Right ventricle myocardium inferior (tissue), 1 donor: ENCODE data around the gene ZBTB7C. TPM values are rescaled to one million over a fixed set of nuclear protein-coding genes. Genes with fewer than 3 reads are reported as not detected.
"Not testable (repeated sequence)": the region's sequence is repeated elsewhere in the genome, so short reads cannot be mapped to it uniquely, and the experiment has no call there.

ENCODE experiments used
- ATAC-seq: fragments of 200-7000 bp; cut with Tn5 transposase; one replicate; pipeline ENCODE4 v1.9.1; 2020; ENCODE audit warnings: mild to moderate bottlenecking, moderate library complexity
- DNase-seq: peaks from one replicate; pipeline ENCODE4 v3.0.0; 2021; ENCODE audit errors: missing footprints
- intact Hi-C: fragments of 100-400 bp; cut with DNase I; formaldehyde crosslinking; loops from one replicate; pipeline ENCODE4 v1.11.0; 2022
- total RNA-seq: library from RNA; stranded (reverse); fragmentation: NEBNext Ultra II Directional; extraction: Animal tissue kit (Norgen Biotek cat#: 25700); gene quantifications from one replicate; pipeline ENCODE4 v1.2.1, GENCODE V29; 2021
- donor health status: DM: no; HTN: yes; CAD: no; lungs with severe emphysema.

ZBTB7C gene
- total RNA-seq, 1 donor from 2014 or later: 3.2 TPM

DNA sequence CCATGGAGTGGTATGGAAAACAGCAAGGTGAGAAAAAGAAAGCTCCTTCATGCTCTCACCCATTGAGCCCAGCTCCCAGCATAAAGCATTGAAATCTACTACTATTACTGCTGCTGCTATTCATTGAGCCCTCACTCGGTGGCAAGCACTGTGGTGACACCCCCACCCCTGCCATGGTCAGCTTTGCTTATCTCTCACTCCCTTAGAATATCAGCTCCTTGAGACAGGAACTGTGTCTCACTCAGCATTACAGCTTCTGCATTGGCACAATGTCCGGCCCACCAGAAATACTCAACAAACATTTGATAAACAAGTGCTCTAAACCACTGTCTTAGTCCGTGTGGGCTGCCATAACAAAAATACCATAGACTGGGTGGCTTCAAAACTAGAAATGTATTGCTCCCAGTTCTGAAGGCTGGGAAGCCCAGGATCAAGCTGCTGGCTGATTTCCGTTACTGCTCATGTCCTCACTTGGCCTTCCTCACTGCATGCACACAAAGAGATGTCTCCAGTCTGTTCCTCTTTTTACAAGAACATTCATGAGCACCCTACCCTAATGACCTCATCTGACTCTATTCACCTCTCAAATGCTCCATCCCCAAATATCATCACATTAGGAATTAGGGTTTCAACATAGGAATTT is 116.3 kb downstream of the ZBTB7C start:
- intact Hi-C loops: no loop called here
- DNase-seq: no peak
- no peak for ATAC-seq

DNA sequence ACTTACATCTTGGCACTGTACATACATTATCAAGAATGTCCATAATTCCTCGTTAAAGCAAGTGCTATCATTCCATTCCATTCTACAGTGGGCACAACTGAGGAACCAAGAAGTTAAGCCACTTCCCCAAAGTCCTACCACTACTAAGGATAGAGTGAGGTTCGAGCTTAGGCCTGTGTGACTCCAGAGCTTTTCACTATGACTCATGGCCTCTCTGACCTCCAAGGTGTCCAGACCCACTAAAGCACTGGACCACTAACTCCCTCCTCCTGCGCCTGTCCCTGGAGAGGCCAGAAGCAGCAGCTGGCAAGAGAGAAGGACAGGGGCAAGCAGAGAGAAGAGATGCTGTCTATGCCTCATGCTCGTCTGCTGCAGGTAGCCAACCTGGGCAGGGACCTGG is 117.0 kb downstream of the ZBTB7C start:
- intact Hi-C loops: no loop called here
- DNase-seq: no peak
- ATAC-seq: no peak

DNA sequence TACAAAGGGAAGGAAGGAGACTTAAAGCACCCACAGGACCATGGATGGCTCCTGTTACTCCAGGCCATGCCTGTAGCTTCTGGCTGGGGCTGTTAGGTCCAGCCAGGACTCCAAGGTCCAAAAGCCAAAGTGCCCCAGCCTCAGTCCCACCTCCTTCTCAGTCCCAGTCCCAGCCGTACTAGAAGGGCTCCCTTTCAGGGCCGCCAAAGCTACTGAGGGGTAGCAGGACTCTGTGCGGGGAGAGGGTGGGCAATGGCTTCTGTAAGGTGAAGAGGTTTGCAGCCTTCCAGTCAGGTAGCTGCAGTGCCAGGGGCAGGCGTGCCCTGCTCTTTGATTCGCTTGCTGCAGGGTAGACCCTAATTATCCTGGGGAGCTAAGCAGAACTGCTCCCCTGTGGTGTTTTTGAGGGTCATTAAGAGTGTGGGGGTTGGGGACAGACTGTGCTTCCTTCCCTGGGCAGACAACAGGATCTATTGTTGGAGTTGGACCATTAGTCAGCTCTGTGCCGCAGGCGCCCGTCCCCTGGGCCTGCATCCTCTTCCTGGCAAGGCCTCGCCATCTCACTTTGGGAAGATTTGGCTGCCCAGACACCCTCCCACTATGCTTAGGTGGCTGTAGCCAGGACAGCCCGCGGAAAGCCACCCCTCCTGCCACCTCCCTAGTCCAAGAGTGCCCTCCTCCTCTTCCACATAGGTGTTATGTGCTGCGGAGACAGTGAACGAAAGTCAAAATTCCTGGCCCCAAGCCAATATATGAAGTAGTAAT is 118.8 kb downstream of the ZBTB7C start:
- DNase-seq (no peak), ATAC-seq (no peak)
- intact Hi-C loops: no loop called here

DNA sequence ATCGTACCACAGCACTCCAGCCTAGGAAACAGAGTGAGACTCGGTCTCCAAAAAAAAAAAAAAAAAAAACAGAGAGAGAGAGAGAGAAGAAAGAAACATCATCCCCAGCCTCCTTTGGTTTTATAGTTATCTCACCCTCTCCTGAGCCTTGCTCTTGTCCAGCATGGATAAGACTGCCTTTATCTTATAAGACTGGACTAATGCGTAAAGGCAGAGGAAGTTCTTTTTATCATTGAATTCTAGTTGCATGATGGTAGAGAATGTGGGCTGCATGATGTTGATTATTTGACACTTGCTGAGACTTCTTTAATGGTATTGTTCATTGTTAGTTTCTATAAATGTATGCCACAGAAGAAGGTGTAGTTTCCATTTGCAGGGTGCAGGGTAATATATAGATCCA is 124.4 kb downstream of the ZBTB7C start:
- DNase-seq (no peak), ATAC-seq (no peak)
- intact Hi-C loops: no loop called here

DNA sequence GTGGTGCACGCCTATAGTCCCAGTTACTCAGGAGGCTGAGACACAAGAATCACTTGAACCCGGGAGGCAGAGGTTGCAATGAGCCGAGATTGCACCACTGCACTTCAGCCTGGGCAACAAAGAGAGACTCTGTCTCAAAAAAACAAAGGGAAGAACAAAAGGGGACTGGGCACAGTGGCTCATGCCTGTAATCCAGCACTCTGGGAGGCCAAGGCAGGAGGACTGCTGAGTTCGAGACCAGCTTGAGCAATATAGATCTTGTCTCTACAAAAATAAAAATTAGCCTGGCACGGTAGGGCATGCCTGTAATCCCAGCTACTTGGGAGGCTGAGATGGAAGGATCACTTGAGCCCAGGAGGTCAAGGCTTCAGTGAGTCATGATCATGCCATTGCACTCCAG is 125.2 kb downstream of the ZBTB7C start:
- DNase-seq, intact Hi-C loops, ATAC-seq: not testable (repeated sequence)

DNA sequence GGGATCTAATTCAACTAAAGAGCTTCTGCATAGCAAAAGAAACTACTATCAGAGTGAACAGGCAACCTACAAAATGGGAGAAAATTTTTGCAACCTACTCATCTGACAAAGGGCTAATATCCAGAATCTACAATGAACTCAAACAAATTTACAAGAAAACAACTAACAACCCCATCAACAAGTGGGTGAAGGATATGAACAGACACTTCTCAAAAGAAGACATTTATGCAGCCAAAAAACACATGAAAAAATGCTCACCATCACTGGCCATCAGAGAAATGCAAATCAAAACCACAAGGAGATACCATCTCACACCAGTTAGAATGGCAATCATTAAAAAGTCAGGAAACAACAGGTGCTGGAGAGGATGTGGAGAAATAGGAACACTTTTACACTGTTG is 127.7 kb downstream of the ZBTB7C start:
- ATAC-seq, intact Hi-C loops, DNase-seq: not testable (repeated sequence)

DNA sequence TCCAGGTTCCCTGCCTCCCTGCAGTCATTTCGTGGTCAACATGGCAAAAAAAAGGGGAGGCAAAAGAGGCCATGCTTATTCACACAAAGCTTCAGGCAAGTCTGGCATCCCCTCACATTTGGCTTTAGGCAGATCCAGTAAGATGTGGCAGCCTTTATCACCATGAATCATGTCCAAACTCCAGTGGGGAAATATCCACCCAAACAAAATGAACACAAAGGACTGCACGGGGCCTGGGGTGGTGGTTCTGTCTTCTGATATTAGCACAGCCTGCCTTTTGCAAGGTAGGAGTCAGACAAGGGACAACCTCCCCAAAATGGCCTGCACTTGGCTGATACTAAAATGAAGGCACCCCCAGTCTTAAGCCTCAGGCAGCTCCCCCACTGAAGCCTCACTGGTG is 129.9 kb downstream of the ZBTB7C start:
- intact Hi-C loops: no loop called here
- ATAC-seq: no peak

DNA sequence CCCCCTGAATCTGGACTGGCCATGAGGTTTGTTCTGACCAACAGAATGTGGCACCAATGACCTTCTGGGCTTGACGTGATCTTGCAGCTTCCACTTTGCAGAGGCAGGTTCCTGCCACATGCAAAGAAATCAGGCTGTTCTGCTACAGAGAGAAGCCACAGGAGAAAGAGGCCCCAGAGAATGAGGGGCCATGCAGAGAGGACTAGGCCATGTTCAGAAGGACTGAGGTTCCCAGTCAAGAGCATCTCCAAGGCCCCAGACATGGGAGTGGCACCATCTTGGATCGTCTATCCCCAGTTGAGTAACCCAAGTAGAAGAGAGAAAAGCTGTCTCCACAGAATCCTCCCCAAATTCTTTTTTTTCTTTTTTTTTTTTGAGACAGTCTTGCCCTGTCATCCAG is 131.1 kb downstream of the ZBTB7C start:
- DNase-seq: no peak
- ATAC-seq: no peak
- intact Hi-C loops: no loop called here

More for the DNA sequence above, 129.9 kb downstream of the ZBTB7C start:
- no peak for DNase-seq

DNA sequence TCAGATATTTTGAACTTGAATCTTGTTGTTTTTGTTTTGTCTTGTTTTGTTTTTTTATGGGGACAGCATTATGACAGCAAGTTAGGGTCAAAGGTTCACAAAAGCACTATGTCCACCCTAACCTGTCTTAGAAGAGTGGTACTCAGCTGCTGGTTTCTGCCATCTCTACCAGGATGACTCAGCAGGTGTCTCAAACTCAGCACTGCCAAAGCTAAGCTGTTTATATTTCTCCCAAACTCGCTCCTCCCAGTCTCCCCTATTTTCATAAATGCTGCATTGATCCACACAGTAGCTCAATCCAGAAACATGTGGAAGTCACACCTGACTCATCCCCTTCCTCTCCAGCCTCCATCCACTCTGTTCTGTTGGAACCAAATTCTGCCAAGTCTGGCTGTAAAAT is 134.9 kb downstream of the ZBTB7C start:
- ATAC-seq (no peak), DNase-seq (no peak)
- intact Hi-C loops: no loop called here

DNA sequence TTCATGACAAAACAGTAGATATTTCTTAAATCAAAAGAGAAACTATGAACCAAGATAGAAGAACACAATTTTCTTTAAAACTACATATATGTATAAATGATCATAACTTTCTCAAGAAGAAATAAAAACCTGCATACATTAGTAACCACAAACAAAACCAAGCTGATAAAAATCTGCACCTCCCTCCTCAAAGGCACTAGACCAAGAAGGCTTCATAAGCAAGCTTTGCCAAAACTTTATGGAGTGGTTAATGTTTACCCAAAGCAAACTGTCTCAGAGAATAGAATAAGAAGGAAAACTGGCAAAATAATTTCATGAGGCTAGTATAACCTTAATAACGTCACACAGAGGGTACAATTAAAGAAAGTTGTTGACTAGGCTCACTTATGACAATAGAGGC is 138.3 kb downstream of the ZBTB7C start:
- intact Hi-C loops: no loop called here
- ATAC-seq: no peak
- DNase-seq: no peak

DNA sequence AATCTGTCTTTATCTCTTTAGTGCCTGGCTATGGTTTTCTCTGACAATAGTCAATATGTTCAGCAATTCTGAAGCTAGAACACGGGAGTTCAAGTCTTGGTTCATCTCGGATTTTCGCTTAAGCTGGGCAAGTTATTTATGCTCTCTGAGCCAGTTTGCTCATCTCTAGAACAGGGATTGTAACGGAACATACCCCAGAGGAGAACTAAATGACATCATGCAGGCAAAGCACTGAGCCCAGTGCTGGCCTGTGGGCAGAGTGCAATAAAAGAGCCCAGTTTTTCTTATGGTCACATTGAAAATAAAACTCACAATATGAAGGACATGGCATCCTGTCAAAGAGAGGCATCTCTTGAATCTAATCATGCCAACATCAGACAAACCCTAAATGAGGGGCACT is 143.9 kb downstream of the ZBTB7C start:
- DNase-seq (no peak), ATAC-seq (no peak)

DNA sequence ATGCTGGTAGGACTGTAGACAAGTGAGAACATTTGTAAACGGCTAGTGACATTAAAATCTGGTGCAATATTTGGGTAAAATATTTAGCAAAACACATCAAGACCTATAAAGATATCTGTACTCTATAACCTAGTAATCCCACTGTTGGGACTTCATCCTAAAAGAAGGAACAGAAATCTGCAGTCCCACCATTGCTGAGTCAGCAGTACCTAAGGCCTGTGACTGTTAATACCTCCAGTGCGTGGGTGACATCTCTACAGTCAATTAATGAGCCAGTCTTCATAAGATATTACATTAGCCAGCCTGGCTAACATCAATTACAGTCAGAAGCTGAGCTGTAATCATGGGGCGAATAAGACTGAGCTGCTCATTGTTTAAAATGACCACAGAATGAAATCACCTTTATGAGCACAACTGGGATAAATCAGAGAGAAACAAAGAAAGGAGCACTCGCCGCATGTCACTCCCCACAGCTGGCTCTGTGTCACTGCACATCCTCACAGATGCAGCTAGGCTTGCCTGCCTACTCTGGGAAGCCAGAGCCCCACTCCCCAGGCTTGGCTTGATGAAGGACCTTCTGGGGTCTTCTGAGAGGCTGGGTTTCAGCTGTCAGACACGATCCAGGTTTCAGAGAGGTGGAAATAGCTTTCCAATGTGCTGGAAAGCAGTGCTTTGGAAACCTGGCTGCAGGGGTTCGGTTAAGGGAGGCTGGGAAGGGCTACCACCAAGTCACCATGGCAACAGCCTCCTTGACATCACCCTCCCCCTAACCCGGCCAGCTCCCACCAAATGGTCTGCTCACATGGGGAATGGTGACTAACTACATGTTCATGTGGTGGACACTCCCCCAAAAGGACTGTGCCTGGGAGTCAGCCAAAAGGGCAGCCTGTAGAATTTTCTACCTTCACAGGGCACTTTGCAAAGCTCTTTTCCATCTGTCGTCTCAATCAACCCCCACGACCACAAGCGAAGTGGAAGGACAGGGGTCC is 145.0 kb downstream of the ZBTB7C start:
- no peak for ATAC-seq
- DNase-seq: no peak
- intact Hi-C loops: no loop called here

More for the DNA sequence above, 143.9 kb downstream of the ZBTB7C start:
- intact Hi-C loops: no loop called here

DNA sequence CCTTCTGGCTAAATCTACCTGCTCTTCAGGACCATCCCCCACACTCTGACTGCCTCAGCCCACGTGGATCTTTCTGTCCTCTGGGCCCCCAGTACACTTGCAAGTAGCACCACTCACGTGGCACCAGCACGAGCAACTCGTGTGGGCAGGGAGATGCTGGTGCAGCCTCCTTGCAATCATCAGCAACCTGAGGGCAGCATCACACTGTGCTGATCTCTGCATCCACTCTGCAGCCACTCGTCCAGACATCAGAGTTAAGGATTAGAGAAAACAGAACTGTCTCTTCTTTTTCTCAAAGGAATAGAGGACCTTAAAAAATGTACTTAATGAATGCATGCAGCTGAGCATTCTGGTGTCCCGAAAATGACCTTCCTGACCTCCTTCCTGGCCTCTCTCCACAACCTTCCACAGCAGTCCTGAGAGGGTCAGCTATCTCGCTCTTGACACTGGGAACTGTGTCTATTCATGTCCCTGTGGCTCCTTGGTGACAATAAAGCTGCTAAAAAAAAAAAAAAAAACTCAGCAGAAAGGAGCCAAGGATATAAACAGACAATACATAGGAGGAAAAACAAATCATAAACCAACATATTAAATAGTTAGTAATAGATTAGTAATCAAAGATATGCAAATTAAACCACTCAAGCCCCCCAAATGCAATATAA is 145.9 kb downstream of the ZBTB7C start:
- intact Hi-C loops: no loop called here
- DNase-seq (no peak), ATAC-seq (peak; percentile 44)

DNA sequence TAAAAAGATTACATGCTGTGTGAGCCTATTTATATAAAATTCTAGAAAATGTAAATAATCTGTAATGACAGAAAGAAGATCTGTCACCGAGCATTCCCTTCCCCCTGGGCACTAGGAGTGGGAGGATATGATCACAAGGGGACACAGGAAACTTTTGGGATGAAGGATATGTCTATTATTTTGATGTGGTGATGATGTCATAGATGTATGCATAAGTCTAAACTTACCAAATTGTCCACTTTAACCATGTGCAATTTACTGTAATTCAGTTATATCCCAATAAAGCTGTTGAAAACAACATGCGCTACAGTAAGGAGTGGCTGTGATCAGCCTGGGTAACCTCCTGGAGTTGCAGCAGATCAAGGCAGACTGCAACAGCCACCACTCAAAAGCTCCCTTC is 148.9 kb downstream of the ZBTB7C start:
- ATAC-seq: no peak
- DNase-seq: no peak
- intact Hi-C loops: no loop called here

DNA sequence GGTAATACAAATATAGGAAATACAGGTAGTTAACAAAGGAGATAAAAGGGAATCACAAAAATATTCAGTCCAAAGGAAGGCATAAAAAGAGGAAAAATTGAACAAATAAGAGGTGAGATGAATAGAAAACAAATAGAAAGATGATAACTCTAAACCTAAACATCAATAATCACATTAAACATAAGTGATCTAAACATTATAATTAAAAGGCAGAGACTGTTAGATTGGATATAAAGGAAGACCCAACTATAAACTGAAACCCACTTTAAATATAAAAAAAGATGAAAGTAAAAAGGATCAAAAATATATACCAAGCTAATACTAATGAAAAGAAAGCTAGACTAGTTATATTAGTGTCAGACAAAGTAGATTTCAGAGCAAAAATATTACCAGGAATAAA is 152.3 kb downstream of the ZBTB7C start:
- DNase-seq (no peak), ATAC-seq (no peak)
- intact Hi-C loops: no loop called here

DNA sequence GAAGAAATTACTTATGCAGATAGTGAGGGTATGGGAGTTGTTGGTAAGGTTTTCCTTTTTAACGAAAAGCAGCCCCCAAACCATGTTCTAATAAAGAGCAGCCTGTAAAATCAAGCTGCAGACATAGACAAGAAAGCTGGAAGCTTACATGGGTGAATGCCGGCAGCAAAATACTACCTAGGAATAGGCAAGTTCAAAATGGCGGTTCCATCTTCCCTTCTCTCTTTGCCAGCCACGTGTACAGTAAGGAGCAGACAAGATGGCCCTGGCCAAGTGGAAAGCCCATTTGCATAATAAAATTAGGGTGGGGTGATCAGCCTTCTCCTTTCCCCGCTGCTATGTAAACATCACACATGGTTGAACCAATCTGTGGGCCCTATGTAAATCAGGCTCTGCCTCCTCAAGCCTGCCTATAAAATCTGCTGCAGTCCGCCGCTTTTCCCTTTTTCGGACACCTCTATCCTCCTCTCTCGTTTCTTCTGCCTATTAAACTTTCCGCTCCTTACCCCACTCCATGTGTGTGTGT is 155.0 kb downstream of the ZBTB7C start:
- intact Hi-C loops: no loop called here
- ATAC-seq (no peak), DNase-seq (no peak)

DNA sequence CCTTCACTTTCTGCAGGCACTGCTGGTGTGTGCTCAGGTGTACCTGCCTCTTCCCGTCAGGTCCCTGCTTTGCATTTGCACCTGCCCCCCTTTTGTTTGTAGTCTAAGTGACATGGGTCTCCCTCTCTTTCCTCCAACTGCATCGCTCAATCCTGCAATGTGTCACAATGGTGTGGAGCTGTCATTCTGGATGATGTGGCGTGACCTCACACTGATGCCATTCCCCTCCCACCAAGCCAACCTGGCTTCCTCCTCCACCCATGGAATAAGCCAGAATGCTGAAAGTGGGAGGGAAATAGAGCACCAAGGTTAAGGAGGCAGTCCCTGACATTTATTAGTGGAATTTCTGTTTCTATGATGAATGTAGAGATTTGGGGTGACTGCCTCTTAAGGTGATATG is 156.7 kb downstream of the ZBTB7C start:
- DNase-seq: no peak
- intact Hi-C loops: no loop called here

DNA sequence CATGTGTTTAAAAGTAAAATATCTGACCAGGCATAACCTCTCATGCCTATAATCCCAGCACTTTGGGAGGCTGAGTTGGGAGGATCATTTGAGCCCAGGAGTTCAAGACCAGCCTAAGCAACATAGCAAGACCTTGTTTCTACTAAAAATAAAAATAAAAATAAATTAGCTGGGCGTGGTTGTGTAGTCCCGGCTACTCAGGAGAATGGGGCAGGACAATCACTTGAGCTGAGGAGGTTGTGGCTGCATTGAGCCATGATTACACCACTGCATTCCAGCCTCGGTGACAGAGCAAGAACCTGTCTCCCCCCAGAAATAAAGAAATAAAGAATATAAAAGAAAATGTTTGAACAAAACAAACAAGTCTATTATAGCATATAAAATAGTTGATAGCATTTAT is 158.3 kb downstream of the ZBTB7C start:
- ATAC-seq (no peak), DNase-seq (no peak)
- intact Hi-C loops: no loop called here

More for the DNA sequence above, 156.7 kb downstream of the ZBTB7C start:
- no peak for ATAC-seq
